ENCODE results near the gene PCSK9. TPM values are rescaled to one million over a fixed set of nuclear protein-coding genes. Genes with fewer than 3 reads are reported as not detected.

The PCSK9 gene
- total and polyA plus RNA-seq, 12 donors: under 0.01 to 0.07 (median 0.05) TPM; not detected in 9

- peaks cover 0 to 14% (median 9%) of the 10 kb centered on the region in 9 donors for H3K4me1 ChIP-seq
- peaks cover 4 to 43% (median 40%) of the 10 kb centered on the region in 7 donors for H3K27me3 ChIP-seq
- TF ChIP-seq, protein P1, sequence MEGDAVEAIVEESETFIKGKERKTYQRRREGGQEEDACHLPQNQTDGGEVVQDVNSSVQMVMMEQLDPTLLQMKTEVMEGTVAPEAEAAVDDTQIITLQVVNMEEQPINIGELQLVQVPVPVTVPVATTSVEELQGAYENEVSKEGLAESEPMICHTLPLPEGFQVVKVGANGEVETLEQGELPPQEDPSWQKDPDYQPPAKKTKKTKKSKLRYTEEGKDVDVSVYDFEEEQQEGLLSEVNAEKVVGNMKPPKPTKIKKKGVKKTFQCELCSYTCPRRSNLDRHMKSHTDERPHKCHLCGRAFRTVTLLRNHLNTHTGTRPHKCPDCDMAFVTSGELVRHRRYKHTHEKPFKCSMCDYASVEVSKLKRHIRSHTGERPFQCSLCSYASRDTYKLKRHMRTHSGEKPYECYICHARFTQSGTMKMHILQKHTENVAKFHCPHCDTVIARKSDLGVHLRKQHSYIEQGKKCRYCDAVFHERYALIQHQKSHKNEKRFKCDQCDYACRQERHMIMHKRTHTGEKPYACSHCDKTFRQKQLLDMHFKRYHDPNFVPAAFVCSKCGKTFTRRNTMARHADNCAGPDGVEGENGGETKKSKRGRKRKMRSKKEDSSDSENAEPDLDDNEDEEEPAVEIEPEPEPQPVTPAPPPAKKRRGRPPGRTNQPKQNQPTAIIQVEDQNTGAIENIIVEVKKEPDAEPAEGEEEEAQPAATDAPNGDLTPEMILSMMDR (IDR thresholded peaks at IDR 0.05): no peak
- no peak for DNase-seq
- H3K9me3 ChIP-seq: no peaks in the 10 kb centered on the region
- WGBS, 2 donors: 92 to 94% methylated on average over 2 of the region's 2 CpGs
- H3K4me3 ChIP-seq: no peak overlapping the region
- H3K36me3 ChIP-seq: no peaks in the 10 kb centered on the region
- intact Hi-C loops (cut with DNase I): no loop called here
- no peak overlapping the region for H3K27ac ChIP-seq
- ATAC-seq: no peak
Observed at GRCh38 chr1:55043011-55043410, 3.7 kb downstream of the PCSK9 start.

DNA sequence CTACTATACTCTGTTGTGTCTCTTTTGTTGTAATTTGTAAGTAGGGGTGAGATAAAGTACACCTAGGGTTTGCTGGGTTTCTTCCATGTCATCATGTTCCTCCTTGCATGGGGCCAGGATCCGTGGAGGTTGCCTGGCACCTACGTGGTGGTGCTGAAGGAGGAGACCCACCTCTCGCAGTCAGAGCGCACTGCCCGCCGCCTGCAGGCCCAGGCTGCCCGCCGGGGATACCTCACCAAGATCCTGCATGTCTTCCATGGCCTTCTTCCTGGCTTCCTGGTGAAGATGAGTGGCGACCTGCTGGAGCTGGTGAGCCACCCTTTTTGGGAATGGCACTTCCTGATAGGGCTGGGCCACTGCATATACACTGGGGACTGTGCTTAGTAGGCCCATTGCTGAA, 4.4 kb downstream of the PCSK9 start:
- Histone ChIP-seq H3K4me1 (peaks cover 0 to 14% (median 9%) of the 10 kb centered on the region in 9 donors), H3K9me3 (no peaks in the 10 kb centered on the region), H3K36me3 (no peaks in the 10 kb centered on the region), H3K27me3 (peaks cover 4 to 36% (median 33%) of the 10 kb centered on the region in 7 donors), H3K4me3 (no peak overlapping the region), H3K27ac (no peak overlapping the region)
- WGBS, 2 donors: 96% methylated on average over 9 of the region's 9 CpGs
- TF ChIP-seq, protein P1 (IDR thresholded peaks at IDR 0.05): no peak
- ATAC-seq: no peak
- intact Hi-C loops (cut with DNase I): no loop called here
- no peak for DNase-seq

DNA sequence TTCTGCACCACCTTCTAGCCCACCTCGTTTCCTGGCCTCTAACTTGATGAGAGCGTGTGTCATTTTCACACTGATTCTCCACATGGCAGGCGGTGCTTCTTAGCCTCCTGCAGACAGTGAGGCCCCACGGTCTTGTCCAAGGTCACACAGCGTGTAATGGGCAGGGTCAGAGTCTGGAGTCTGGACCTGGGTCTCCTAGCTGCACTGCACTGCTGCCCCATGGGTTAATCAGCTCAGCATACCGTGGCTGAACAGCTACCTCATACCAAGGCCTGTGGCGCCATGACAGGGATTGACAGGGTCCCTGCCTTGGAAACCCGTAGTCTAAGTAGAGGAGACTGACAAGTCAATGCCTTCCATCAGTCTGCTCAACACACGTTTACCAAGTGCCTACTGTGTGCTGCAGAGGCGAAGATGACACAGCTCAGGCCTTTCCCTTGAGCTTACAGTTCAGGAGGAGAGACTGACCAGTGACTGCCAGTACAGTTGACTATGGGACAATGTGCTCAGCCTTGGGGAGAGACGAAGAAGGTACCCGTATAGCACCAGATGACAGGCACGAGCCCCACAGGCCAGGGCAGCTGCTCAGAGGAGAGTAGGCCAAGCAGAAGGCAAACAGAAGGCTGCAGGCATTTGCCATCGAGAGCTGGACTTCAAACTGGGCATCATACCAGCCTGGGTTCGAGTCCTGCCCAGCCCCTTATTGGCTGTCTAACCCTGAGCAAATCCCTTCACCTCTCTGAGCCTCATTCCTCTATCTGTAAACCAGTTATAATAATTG, 5.5 kb downstream of the PCSK9 start:
- WGBS, 2 donors: 88% methylated on average over 15 of the region's 15 CpGs
- Histone ChIP-seq H3K9me3 (no peaks in the 10 kb centered on the region), H3K27me3 (peaks cover 2 to 25% (median 22%) of the 10 kb centered on the region in 7 donors), H3K4me1 (peaks cover 0 to 14% (median 6%) of the 10 kb centered on the region in 9 donors), H3K27ac (no peak overlapping the region), H3K36me3 (no peaks in the 10 kb centered on the region), H3K4me3 (no peak overlapping the region)
- ATAC-seq (no peak), DNase-seq (no peak)
- TF ChIP-seq, protein P1 (IDR thresholded peaks at IDR 0.05): no peak
- intact Hi-C loops (cut with DNase I): no loop called here

- no peak overlapping the region for H3K27ac ChIP-seq
- no peaks in the 10 kb centered on the region for H3K36me3 ChIP-seq
- peaks cover 0 to 15% (median 6%) of the 10 kb centered on the region in 9 donors for H3K4me1 ChIP-seq
- ATAC-seq (no peak), DNase-seq (no peak)
- intact Hi-C loops (cut with DNase I): no loop called here
- peaks cover 0 to 19% (median 16%) of the 10 kb centered on the region in 7 donors for H3K27me3 ChIP-seq
- no peaks in the 10 kb centered on the region for H3K9me3 ChIP-seq
- TF ChIP-seq, protein P1 (IDR thresholded peaks at IDR 0.05): no peak
- no peak overlapping the region for H3K4me3 ChIP-seq
- WGBS, 2 donors: 95 to 97% methylated on average over 10 of the region's 10 CpGs
Observed at GRCh38 chr1:55045430-55045829, 6.1 kb downstream of the PCSK9 start.

Data from heart right ventricle (tissue), 16 donors.